Upper lobe of left lung (tissue), 4 donors: ENCODE measurements around the gene SCAMP3.
"Not testable (repeated sequence)": the region's sequence is repeated elsewhere in the genome, so short reads cannot be mapped to it uniquely, and the experiment has no call there.

Experiments used
- POLR2A ChIP-seq, 4 donors: fragments of 450-650 bp; IDR thresholded peaks; one replicate each; pipeline ENCODE4 v1.5.1; 2016 to 2017; ENCODE audit warnings: antibody characterized with exemption in 4 of 4, mild to moderate bottlenecking in 2 of 4
- POLR2AphosphoS5 ChIP-seq, 2 donors: sonication (generic); formaldehyde crosslinking; IDR thresholded peaks; one replicate each; pipeline ENCODE4 v1.5.1; 2017; ENCODE audit warnings: antibody characterized with exemption in 2 of 2
- TF ChIP-seq, protein P1 (sequence below), 6 experiments: fragments of 450-650 bp in 4 of 6; fragments of 200-600 bp in 2 of 6; sonication (generic) in 2 of 6; IDR thresholded peaks; one replicate each; pipeline ENCODE4 v1.5.1; 2016 to 2019; ENCODE audit warnings: antibody characterized with exemption in 6 of 6

DNA sequence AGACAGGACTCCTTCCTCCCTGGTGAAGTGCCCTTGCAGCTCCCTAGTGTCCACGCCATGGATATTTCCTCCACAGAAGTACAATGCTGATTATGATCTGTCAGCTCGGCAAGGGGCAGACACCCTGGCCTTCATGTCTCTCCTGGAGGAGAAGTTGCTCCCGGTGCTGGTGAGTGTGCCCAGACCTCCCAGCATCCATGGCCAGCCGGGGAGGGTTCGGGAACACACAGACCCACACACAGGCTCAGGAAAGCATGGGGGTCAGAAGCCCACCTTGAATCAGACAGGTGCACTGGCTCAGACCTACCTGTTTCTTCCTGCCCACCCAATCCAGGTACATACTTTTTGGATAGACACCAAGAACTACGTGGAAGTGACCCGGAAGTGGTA is 50.1 kb downstream of the SCAMP3 start:
- TF ChIP-seq, protein P1, sequence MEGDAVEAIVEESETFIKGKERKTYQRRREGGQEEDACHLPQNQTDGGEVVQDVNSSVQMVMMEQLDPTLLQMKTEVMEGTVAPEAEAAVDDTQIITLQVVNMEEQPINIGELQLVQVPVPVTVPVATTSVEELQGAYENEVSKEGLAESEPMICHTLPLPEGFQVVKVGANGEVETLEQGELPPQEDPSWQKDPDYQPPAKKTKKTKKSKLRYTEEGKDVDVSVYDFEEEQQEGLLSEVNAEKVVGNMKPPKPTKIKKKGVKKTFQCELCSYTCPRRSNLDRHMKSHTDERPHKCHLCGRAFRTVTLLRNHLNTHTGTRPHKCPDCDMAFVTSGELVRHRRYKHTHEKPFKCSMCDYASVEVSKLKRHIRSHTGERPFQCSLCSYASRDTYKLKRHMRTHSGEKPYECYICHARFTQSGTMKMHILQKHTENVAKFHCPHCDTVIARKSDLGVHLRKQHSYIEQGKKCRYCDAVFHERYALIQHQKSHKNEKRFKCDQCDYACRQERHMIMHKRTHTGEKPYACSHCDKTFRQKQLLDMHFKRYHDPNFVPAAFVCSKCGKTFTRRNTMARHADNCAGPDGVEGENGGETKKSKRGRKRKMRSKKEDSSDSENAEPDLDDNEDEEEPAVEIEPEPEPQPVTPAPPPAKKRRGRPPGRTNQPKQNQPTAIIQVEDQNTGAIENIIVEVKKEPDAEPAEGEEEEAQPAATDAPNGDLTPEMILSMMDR (IDR thresholded peaks at IDR 0.05), result not testable (repeated sequence)
- not testable (repeated sequence) for TF ChIP-seq POLR2AphosphoS5, POLR2A (IDR thresholded peaks at IDR 0.05)
